NCI-H1694 (cell line): Measurements from ENCODE around the gene TFF2.
A peak's percentile ranks its signal among the peaks of the same experiment; 100 is the strongest.

Experiments
- DNase-seq: peaks from one replicate; lab custom pipeline; 2025; lab: John Stamatoyannopoulos, UW

The TFF2 gene

DNA sequence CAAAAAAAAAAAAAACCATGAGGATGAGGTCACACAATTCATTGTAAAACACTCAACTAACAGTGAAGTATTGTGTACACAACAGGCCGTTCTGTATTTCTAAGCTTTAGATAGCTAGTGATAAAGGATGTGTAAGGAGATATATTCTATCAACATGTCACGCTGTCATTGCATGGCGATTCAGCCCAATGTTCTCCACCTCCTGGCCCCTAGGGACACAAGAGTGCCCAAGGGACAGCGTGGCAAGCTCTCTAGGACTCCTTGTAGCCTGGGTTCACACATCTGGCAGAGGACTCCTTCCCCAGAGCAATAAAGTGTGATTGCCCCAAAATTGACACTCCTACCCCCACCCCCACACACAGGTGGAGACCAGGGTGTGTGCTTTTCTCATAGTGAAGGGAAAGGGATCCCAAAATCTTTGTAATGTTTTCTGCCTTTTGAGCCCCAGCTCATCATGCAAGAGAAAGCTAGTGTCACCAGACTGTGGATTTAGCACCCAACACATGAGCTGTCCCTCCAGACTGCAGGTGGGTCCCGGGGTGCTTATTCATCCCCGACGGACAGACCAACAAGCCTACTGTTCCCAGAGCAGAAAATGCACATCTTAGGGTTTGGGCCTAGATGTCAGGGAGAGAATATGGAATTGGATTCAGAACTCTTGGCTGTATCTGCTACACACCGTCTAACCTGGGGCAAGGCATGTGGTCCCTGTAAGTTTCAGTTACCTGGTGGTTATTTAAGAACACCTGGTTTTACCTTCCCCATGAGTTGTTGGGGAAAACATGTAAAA lies 33.6 kb upstream of the TFF2 start:
- DNase-seq, result no peak

DNA sequence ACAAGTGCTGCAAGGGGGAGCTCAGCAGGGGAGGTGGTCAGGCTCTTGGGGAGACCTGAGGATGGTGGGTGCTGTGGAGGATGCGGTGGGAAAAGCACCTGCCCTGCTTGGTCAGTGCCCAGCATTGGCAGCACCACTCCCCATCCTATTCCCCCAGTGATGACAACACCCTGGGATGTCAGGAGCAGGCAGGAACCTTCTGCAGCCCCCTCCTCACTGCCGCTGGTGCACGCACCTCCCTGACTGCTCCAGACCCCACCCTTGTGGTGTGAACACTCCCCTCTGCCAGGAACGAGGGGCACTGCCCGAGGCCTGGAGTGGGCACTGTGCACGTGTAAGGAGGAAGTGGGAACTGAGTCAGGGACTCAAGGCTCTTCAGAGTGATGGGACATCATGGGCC lies 32.5 kb upstream of the TFF2 start:
- DNase-seq, result no peak

DNA sequence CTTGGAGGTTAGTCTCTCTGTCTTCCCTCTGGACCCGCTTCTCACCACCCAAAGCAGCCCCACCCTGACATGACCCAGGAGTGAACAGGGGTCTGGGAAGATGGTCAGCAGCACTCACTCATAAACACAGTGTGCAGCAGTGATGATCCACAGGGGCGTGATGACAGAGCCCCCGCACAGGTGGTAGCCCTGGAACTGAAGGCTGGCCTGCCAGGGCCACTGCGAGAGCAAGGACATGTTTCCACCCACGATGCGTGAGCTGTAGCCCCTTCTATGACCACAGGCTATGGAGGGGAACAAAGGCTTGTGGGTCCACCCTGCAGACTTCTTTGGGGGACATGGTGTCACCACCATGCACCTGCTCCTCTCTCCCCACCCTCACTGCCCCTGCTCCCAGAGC lies 32.1 kb upstream of the TFF2 start:
- DNase-seq, result no peak

DNA sequence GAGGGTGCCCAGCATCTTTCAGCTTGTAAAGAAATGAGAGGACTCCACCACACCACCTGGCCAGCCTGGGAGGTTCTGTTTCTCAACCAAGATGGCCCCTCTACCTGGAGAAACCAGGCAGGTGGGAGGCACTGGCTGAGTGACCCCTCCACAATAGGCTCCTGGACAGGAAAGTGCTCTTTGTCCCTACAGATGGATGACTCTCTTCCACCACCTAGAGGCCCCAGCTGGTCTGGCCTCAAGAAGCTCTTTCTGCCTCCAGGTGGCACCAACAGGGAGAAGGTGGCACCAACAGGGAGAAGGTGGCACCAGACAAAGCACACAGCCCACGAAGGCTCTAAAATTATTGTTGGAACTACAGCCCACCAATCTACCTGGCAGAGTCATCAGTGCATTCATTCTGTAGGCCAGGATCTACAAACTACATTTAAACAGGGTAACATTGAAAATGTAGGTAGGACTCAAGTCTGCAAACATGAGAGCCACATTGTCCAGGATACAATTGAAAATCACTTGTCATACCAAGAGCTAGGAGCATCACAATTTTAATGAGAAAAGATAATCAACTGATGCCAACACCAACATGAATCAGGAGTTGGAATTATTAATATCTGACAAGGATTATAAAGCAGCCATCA lies 30.7 kb upstream of the TFF2 start:
- DNase-seq, result peak; percentile 57

DNA sequence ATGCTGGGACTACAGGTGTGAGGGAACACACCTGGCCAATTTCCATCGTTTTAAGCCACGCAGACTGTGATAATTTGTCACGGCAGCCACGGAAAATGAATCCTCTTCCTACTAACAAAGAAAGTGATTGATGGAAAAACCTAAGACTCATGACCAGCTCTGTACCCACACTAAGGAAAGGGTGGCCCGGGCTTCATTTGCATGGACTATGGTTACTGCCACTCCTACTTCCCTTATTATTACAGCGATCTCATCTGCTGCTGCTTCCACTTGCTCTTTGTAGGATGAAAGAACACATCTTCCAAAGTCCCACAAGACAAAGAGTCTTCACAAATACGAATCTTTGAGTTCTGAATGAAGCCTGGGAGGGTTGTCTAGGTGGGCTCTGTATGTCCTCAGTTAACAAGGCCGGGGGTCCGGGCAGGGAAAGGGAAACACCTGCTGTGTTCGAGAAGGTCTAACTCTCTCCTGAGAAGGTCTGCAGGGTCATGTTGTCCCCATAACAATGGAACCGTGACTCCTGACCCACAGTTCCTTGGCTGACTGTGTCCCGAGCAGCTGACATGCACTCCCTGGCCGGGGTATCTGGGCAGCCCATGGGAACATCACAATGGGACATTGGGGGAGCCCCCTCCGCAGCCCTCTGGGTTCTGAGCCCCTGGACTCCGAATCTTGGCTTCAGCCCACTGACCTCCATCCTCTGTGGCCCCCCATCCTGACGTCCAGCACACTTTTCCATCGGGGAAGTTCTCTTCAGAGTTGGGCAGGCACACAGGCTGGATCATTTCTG lies 28.8 kb upstream of the TFF2 start:
- no peak for DNase-seq

DNA sequence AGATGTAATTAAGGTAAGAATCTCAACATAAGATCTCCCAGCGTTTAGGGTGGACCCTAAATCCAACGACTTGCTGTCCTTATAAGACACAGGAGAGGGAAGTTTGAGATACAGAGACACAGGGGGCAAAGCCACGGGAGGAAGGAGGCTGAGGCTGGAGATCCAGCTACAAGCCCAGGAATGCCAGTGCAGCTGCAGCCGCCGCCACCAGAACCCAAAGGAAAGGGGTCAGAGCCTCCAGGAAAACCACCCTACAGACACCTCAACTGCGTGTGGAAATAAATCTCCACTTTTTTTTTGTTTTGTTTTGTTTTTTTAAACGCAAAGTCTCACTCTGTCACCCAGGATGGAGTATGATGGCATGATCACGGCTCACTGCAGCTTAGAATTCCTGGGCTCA lies 27.6 kb upstream of the TFF2 start:
- DNase-seq, result no peak

DNA sequence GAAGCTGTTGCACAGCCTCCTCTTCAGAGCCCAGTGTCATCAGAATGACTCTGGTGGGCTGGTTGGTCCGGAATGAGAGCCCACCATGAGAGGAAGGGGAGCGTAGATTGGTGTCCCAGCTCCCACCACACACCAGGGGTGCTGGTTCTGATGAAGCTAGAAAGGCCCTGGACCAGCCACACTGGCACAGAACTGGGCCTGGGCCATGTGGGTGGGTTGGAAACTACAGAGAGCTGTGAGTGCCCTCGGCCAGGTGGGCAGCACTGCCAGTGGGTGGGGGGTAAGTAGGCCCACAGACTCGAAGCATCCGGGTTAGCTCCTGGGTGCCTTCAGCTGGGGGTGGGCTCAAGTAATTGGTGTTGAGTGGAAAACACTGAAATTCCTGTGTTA lies 27.2 kb upstream of the TFF2 start:
- DNase-seq, result no peak

DNA sequence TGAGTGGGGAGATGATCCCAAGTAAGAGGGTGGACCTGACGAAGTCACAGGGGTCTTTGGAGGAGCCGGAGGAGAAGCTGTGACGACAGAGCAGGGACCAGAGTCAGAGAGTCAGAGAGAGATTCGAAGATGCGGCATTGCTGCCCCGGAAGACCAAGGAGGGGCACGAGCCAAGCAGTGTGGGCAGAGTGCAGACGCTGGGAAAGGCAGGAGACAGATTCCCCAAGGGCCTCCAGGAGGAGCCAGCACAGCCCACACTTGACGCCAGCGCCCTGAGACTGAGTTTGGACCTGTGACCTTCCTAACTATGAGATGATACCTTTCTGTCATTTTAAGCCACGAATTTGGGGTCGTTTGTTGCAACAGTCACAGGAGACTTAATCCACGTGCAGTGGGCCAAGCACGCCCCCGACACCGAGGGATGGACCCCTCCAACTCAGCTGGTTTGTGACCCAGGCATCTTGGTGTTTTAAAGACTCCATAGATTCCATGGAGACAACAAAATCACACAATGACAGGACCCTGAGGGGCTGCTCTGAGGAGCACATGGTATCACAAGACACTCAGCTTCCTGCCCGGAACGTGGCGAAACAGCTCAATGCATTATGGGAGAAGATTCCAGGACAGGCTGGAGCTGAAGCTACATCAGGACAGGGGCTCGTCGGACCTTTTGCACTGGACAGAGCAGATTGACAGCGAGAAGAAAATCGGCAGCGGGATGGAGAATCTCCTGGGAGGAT lies 26.6 kb upstream of the TFF2 start:
- DNase-seq, result no peak

DNA sequence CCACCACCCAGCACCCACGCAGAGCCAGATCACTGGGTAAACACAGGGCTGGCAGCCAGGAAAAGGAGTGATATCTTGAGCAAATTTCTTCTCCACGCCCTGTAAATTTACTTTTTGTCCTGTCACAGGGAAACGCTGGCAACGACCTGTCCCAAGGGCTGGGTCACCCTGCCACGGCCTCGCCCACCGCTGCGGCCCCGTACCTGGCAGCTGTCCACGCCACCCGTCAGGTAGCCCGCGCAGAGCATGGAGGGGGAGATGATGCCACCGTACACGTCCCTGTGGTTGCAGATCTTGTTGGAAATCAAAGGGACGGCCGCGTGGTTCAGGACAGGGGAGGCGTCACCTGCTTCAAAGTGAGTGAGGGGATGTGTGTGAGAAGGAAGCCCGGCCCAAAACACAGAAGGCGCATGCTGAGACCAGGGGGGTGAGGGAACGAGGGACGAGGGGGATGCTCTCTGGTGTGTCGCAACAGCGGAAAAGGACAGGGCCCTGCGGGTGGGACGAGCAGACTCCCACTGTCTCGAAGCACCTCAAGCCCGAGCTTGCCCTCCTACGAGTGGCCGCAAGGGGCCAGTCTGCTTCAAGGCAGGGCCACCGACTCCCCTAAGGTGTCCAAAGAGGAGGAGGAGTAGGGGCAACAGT lies 25.7 kb upstream of the TFF2 start:
- no peak for DNase-seq

DNA sequence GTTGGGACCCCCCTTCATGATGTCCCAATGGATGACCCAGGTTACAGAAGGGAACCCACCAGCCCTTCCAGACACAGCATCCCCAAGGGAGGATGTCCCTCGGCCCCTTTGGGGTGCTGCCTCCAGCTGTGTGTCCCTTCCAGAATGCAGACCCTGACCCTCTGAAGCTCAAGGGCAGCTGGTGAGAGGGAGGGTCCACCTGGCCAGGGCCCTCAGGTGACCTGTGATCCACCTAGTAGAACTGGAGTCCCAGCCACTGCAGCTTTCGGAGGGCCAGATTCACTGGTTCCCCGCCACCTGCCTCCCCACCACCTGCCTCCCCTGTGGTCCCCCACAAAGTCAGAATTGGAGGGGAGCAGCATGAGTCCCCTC lies 25.2 kb upstream of the TFF2 start:
- no peak for DNase-seq

DNA sequence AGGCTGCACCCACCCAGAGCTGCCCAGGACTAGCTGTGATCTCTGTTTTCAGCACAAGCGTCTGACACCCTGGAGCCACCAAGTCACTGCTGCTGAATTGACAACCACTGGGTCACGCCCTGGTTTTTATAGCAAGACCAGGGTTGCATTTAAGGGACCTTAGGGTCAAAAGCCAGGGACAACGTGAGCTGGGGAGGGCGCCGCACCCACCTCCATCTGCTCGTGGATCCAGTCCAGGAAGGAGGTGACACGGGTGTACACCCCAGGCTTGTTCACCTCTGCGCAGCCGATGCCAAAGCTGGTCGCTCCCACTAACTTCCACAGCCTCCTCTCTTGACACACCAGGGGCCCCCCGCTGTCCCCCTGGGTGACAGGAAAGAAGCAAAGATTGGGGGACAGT lies 24.7 kb upstream of the TFF2 start:
- DNase-seq, result no peak

DNA sequence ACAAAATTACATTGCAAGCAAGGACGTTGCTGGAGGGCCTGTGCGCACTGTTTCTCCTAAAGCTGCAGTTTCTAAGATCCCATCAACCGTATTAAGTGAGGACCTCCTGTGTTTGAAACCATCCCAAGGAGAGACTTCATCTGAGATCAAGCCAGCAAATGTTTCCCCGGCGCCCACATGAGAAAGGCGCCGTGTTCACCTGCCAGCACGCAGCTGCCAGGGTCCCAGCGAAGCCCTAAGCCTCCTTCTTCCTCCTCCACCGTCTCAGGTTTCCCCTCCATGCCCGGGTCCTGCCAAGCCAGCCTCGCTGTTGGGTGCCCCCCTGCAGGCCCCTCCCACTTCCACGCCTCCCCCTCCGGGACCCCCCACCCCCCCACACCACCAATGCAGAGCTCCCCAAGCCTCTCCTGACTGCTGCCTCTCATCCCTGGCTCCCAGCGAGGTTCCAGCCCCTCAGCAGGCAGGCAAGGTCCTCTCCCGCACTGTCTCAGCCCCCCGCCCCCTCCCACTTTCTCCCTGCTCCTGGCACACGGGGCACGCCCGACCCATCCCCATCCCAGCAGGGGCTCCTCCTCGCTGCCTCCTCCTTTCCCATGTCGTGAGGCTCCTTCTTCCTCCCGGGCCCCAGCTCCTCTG lies 24.2 kb upstream of the TFF2 start:
- no peak for DNase-seq

DNA sequence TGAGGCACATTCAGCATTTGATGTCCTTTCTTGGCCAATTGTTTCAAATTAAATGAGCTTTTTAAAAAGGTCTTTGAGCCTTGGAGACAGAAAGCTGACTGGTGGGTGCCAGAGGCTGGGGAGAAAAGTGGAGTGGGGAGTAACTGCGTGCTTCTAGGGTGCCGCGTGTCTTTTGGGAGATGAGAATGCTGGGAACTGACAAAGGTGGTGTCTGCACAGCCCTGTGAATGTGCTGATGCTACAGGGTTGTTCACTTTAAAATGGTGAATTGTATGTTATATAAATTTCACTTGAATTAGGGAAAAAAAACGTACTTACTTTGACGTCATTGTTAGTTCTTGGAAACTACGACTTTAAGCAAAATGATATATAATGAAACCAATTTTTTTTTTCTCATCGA lies 23.7 kb upstream of the TFF2 start:
- DNase-seq, result no peak

DNA sequence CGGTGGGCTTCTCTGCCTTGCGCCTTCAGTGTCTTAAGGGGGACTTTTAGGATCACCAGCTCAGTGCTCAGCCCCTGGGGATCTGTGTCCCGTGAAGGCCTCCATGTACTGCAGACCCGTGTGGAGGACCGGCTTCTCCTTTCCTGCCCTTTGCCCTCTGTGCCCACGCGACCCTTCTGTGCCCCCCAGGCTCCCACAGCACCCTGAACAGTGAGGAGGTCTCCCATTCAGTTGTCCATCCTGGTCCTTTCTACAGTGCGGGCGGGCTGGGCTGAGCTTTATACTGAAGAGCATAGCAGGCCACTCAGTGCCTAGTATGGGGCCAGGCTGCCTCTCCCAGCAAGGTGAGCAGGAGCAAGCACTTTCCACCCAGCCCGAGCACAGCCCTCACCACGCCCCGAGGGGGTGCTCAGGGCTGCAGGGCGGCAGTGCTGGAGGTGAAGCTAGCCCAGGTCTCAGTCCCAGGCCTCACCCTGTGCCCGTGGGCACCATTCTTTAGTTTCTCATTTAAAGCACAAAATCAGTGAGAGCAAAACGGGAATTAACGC lies 23.2 kb upstream of the TFF2 start:
- DNase-seq, result no peak

DNA sequence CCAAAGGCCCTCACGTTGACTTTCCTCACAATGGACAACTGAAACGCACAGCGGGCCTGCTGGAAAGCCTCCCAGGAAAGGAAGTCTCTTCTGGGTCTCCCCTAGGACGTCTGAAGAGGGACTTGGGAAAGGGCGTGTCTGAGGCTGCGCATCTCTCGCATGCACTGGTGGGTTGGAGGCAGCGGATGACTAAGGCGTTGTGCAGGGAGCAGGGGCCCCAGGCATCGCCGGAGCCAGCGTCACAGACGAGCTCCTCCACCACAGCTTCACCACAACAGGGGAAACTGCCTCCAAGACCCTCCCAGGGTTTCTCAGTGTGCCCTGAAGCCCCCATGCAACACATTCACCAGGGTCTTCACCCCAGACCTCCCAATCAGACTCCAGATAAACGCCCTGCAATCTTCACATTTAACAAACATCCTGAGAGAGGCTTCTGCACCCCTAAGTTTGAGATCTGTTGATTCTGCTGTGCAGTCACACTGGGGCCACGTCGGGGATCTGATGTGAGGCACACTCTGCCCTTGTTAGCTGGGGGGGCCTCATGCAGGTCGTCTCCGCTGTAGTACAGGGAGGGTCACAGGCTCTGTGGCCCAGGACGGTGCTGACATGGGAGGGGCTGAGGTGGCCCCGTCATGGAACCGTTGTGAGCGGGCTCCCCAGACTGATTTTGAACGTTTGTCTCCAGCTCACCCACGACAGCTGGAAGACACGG lies 22.6 kb upstream of the TFF2 start:
- DNase-seq, result no peak

DNA sequence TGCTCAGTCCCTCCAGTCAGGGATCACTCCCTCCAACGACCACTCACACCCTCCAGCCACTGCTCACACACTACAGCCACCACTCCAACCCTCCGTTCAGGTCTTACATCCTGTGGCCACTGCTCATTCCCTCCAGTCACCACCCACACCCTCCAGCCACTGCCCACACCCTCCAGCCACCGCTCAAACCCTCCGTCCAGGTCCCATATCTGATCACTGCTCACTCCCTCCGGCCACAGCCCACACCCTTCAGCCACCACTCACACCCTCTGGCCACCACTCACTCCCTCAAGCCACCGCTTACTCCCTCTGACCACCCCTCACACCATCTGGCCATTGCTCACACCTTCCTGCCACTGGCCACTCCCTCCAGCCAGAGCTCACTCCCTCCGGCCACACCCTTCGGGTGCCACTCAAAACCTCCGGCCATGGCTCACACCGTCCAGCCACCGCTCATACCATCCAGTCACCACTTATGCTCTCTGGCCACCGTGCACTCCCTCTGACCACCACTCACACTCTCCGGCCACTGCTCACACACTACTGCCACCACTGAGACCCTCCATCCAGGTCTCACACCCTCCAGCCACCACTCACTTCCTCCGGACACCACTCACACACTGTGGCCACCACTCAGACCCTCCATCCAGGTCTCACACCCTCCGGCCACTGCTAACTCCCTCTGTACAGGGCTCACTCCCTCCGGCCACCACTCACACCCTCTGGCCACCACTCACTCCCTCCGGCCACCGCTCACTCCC lies 20.3 kb upstream of the TFF2 start:
- no peak for DNase-seq

DNA sequence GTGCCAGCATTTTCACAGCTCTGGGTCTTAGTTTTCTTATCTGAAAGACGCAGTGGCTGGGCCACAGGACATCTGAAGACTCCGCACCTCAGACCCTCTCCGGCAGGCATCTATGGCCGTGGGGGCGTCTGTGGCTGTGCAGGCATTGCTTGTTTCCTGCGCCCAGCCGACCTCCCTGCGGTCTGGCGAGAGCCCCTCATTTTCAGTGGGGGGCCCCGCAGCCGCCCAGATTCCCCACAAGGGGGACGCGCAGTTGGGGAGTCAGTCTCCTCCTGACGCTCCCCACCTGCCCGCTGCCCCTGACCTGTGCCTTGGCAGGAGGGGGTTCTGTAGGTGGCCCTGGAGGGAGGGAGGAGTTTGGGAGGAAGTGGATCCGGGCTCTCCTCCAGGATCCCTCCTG lies 19.0 kb upstream of the TFF2 start:
- DNase-seq, result no peak

DNA sequence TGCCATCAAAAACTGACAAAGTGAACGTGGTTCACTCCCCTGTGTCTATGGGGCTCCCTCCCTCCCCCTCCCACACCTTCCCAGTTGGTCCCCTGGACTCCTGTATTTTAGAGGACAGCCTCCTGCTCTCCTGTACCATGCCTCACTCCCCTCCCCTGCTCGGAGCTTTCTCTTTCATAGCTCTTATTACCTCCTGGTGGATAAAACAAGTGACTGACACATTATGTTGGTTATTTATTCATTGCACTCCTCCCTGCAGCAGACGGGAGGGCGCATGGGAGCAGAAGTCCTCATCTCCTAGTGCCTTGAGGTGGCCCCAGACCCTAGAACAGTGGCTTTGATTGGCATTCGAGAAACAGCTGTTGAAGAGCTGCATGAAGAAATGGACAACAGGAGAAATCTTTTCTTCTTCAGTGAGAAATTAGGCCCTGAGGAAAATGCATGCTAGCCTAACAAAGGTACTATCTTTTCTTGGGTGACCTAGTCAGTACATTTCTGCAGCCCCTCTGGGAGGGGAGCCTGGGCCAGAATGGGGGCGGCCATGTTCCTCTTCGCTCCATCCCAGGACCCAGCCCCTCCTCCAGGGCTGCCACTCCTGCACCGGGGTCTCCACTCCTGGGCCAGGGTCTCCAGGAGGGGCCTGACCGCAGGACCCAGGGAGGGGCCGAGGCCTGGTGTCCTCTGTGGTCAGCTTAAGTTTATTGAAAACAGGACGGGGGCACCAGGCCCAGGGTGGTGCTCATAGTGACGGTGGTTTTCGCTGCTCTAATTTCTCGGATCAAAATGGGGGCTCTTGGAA lies 16.8 kb upstream of the TFF2 start:
- DNase-seq, result peak; percentile 14
